ENCODE results near the gene MMP26.
A peak's percentile ranks its signal among the peaks of the same experiment; 100 is the strongest.

Gene MMP26

DNA sequence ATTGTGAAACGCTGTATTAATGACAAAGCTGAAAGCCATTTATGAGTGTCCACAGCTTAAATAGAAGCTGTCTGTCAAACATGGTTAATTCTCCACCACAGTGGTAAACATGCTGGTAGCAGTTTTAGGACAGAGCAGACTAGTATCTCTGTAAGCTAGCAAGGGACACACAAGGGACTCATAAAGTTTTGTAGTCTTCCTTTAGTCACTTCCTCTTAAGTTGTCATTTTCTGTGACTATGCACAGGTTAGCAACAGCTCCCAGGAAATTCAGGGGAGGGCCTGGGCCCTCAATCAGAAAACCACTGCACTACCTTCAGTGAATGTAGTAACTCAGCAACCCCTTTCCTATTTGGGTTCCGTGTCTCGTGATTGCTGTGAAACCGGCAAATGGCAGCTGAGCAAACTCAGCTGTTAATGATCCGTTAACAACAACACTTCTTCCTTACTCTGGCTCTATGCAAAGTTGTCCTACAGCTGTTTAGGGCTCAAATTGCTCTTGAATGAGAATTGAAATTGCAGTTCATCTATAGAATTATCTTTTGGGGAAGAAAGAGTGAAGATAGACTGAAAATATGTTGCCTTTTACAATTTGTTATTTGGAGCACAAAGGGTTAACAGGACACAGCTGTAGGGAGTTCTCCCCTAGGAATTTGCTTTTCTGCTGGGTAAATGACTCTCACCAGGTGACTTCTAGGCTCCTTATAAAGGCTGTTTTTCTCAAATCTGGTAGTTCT lies at the start of gene MMP26:
TSS of gene MMP26 (plus strand) at position 731 of the 736 bp plus-strand sequence.
- DNase-seq (ENCODE audit: low spot score), result no peak

DNA sequence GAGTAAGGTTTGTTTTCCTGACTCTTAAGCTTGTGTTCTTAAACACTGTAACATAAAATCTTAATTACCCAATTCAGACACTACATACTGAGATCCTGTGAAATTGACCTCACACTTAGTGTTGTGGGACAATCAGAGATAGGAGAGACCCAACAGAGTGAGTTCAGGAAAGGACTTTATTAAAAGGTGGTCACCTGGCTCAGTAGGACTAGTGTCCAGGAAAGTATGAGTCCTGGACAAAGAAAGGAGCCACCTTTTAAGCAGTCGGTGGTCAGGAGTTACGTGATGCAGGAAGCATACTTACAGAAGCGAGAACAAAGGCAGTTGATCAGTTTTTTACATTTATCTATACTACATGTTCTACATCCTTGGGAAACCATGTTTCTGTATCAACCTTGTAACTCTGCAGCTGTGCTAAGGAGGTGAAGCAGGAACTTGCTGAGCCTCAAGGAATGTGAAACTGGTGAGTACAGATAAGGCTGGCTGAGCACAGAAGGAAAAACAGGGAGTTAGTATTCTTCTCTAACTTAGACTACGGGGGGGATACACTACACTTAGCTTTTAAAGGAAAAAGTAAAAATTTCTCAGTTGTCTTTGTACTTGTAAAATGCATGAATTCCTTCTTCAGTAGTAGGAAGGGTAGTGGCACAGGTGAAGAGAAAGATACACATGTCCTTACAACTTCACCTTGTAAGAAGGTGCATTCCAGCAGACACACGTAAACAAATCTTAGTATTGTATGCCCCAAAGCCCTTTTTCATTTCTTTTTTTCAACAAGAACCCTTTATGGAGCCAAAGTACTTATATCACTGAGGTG lies 45.7 kb upstream of the MMP26 start:
- DNase-seq (ENCODE audit: low spot score), result no peak

DNA sequence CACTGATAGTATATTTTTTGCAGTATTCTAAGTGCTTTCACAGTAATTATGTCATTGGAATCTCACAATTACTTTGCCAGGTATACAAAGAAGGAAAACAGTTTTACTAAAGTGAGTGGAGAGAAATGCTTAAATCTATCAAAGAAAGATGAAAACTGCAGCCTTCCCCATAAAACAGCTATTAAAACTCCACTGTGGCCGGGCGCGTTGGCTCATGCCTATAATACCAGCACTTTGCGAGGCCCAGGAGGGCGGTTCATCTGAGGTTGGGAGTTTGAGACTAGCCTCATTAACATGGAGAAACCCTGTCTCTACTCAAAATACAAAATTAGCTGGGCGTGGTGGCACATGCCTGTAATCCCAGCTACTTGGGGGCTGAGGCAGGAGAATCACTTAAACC lies 41.7 kb upstream of the MMP26 start:
- DNase-seq (ENCODE audit: low spot score), result no peak

DNA sequence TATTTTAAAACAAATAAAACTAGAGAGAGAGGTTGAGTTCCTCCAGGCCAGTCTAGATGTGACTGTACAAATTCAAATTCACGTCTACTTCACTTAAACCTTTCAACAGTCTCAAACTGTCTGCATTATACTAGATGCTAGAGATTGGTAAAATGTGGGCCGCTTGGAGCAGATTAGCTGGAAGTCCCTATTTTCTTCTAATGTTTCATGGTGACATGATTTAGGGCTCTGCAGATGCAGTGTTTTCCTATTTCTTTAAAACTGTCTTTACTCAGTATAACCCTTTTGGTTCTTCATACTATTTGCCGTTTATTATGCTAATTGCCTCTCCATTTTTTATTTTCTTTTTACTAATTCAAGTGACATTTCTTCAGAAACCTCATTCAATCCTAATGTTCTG lies 40.4 kb upstream of the MMP26 start:
- no peak for DNase-seq (ENCODE audit: low spot score)

DNA sequence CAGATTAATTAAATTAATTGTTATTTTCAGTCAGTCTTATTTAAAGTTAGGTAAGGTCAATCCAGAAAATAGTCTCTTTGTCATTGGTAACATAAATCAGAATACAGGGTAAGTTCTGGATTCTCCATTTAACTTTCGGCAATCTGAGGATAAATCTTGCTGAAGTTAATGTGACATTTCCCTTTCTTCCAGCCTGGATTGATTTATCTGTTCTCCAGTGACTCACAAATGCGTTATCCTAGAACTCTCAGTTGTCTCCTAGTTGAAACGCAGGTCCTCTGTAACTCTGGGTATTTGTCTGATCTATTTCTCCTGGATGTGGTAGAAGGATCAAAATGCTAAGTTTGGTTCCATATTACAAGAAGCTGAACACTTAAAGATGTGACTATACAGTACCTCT lies 39.8 kb upstream of the MMP26 start:
- no peak for DNase-seq (ENCODE audit: low spot score)

- no peak for DNase-seq (ENCODE audit: low spot score)
These were observed 39.2 kb upstream of the MMP26 start for GRCh38 chr11:4665424-4665823.

DNA sequence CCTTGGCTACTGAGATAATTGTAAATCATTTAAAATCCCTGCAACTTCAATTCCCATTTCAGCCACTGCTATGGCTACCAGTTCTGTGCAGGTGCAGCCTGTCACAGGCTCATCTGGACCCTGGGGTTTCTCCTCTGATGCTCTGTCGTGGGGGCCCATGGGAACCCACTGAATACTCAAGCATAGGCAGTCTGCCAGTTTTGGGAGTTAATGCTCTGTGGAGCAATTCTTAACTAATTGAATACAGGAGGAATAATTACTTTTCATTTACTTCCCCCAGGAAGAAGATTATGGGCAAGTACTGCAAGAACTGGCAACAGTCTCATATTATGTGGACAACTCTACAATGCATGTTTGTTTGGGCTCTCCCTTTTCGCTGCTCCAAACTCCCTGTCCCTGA lies 32.8 kb upstream of the MMP26 start:
- no peak for DNase-seq (ENCODE audit: low spot score)

- DNase-seq (ENCODE audit: low spot score), result no peak
These were observed 32.1 kb upstream of the MMP26 start for GRCh38 chr11:4672470-4672869.

DNA sequence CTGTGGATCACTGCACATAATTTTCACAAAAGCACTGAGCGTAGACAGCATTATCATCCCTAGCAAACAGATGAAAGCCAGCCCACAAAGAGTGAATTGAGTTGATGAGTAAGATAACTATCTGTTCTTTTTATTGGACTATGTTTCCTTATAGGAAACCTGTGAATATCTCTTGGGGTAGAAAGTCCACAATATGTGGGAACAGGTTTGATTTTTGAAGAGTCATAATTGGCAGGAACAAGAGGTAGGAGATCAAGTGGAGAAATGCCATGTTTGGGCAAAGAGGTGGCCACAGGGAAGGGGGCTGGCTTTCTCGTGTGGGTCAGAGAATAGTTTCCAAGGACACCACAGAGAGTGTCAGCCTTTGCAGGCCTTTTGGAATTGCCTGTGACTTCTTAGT lies 30.8 kb upstream of the MMP26 start:
- DNase-seq (ENCODE audit: low spot score), result no peak

- DNase-seq (ENCODE audit: low spot score), result no peak
These were observed 26.6 kb upstream of the MMP26 start for GRCh38 chr11:4677948-4678347.

DNA sequence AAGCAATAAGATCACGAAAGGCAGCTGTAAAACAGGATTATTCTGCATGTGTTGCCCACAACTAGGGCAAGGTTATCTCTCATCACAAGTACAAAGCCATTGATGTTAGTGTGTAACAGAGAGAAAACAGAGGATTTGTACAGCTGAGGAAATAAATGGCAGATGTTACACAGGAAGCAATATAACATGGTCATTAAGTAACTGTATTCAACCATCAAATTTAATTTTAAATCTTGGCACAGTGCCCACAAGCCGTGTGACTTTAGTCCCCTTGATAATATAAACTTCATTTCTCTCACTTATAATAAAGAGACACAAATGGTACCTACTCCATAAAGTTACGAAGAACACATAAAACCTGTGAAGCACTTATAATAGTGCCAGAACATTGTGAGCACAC lies 24.2 kb upstream of the MMP26 start:
- DNase-seq (ENCODE audit: low spot score), result no peak

DNA sequence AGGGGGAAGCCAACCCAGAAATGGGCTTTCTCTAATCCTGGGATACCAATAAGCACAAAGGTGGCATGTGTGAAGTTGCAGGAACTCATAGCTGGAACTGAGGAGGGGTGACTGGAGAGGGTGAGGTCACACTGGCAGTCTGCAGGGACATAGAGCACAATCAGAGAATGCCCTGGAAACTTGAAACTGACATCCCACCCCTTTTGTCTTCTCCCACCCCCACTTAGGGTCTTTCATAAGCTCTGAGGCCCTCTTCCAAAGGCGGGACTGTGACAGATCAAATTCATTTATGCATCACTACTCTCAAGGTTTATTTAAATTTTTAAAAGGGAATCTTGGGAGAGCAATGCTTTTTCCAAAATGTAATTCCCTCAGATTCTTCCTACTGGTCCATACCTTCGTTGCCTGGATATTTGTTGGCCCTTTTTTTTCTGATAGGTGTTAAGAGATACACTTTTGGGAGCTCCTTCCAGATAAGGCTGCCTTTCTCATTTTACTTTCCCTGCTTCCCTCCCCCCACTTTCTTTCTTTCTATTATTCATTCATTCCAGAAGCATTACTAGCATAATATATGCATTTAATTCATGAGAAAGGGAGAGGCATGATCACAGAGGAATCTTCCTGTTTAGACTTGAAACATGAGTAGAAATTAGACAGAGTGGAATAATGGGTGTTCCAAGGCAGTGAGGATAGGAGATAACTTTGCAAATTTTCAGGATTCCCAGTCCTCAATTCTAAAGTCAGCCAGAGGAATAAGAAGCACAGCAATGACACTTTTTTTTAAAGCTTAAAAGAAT lies 21.8 kb upstream of the MMP26 start:
- DNase-seq (ENCODE audit: low spot score), result no peak

DNA sequence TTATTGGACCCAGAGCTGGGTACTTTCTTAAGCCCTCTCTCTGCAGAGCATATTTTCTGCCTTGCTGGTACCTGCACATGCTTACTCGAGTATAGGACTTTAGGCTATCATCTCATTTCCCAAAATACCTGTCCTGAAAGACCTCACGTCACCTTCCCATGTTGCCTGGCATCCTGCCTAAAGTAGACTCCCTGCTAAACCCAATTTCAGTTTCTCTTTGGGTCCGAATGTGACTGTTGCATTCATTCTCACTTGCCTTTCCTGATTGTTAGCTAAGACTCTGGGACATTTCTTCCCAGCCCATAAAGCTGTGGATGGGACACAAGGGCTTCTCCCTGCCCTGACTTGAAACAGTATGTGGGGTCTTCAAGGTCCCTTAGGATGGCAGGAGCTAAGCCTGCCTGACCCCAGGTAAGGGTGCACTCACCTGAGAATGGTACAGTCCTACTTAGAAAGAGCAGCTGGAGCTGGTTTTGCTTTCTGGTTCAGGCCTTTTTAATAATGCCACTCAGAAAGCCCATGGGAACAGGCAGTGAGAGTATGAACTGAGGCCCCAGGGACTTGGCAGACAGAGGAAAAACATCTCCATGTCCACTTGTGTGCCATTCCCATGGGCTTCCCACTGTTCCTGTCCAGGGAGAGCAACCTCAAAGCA lies 19.8 kb upstream of the MMP26 start:
- DNase-seq (ENCODE audit: low spot score), result no peak

GRCh38 chr11:4695442-4695841 lies 9.1 kb upstream of the MMP26 start:
- DNase-seq (ENCODE audit: low spot score), result no peak

- DNase-seq (ENCODE audit: low spot score), result no peak
These were observed 7.0 kb upstream of the MMP26 start, which contains the start of gene OR51E2 for GRCh38 chr11:4697585-4697984. OR51E2 (minus strand) TSS chr11:4697853; CDS start chr11:4682711, 15,142 bp downstream.

DNA sequence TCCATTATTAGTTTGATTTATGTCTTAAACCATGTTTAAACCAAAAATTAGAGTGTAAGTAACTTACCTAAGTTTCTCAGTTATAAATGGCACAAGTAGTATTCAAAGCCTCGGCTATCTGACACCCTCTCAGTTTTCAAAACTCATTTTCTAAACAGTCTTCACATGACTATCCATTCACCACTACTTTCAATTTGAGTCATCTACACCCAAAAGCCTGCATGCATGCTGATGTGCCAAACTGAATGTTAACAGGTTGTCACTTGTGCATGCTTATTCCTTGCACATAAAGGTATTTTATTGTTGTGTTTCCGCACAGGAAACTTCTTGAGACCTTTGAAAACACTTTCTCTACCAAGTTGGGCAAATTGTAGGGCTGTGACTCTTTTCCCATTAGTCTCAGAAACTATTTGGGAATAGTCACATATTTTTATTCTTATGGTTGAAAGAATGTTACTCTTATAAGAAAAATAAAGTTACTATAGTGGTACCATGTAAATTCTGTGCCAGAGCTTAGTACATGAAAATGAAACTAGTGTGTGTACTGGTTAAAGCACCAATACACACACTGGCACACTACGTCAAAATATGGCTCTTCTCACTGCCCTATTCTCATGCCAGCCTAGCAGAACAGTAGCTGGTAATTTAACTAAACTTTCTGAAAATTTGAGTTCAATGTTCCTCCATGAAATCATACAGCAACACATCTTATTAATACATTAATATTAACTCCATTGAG lies 4.7 kb upstream of the MMP26 start:
- DNase-seq (ENCODE audit: low spot score), result peak; percentile 58

DNA sequence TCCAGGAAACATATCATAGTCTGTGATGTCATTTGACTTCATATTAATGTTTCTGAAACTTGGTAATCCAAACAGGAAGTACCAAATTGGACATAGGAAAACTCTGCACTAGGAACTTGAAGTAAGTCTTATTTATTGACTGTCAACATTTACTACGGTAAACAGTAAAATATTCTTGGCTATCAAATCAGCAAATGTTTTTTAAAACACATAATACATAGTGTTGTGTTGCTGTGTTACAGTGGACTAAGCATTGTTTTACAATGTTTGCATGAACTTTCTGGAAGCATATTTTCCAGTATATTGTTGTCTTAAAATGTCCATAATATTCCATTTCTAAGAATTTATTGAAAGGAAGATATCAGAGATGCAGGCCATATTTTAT lies 4.2 kb upstream of the MMP26 start:
- no peak for DNase-seq (ENCODE audit: low spot score)

GRCh38 chr11:4704790-4705334 lies 278 bp downstream of the MMP26 start:
- no peak for DNase-seq (ENCODE audit: low spot score)

- no peak for DNase-seq (ENCODE audit: low spot score)
These were observed 8.7 kb downstream of the MMP26 start for GRCh38 chr11:4713241-4713640.

GRCh38 chr11:4714300-4714699 lies 9.7 kb downstream of the MMP26 start:
- no peak for DNase-seq (ENCODE audit: low spot score)

Data from activated CD4-positive, alpha-beta T cell treated with anti-CD3 and anti-CD28 coated beads, Interleukin-2, Interleukin-4, amounts not matched to agents 100 ng/mL and 50 ng/mL, durations not matched to agents 16 hours and 8 hours (primary cell).